ENCODE measurements around the gene PNPLA6. TPM values are rescaled to one million over a fixed set of nuclear protein-coding genes. Genes with fewer than 3 reads are reported as not detected.
A peak's percentile ranks its signal among the peaks of the same experiment; 100 is the strongest.

PNPLA6 gene
- total and polyA plus RNA-seq, 9 of the 15 experiments (the other 6 are each of a cell fraction or from before 2014, with no cell fraction given): 0.07 to 30.2 (median 8.3) TPM

- TF ChIP-seq ZBTB7A (IDR thresholded peaks at IDR 0.05; ENCODE audit: borderline replicate concordance, control insufficient read depth, low read depth, low read length): peak; percentile 54; the same call in 1 of the 2 replicates
- peak in 1 of 2 experiments; percentile 27; a peak in 1 of 4 replicates for TF ChIP-seq MAZ (CRISPR knock-in tag; conservative IDR thresholded peaks at IDR 0.05 in 1 of 2, IDR thresholded peaks at IDR 0.05 in 1 of 2)
These were observed 19.7 kb downstream of the PNPLA6 start (continued) for GRCh38 chr19:7554990-7555864.

- no peak overlapping the region for H2AFZ ChIP-seq (ENCODE audit: low read depth, low read length)
- H4K20me1 ChIP-seq (replicated peaks; ENCODE audit: control insufficient read depth, insufficient read depth, low read length): no peaks in the 10 kb centered on the region; the same call in 1 of the 2 replicates
- H3K9me1 ChIP-seq (ENCODE audit: control insufficient read depth, insufficient read depth, low read length): no peaks in the 10 kb centered on the region
- BruUV-seq (replicated peaks): no TSS peak
- ATAC-seq (no peak), DNase-seq (ENCODE audit: extremely low read depth in 1 of 4, low spot score in 3 of 4) (no peak), FAIRE-seq (no peak)
- H3K4me1 ChIP-seq (replicated peaks in 1 of 2; ENCODE audit: control insufficient read depth in 2 of 2, insufficient read depth in 2 of 2, low read length in 2 of 2): peaks cover 0 to 25% of the 10 kb centered on the region in 2 experiments; a peak in 2 of 5 replicates
- TF ChIP-seq ZNF174 (CRISPR knock-in tag; IDR thresholded peaks at IDR 0.05): no peak
- H3K9ac ChIP-seq (ENCODE audit: insufficient read depth in 1 of 2, low read depth in 2 of 2, low read length in 2 of 2): no peak overlapping the region; a peak in 1 of 4 replicates
- no peaks in the 10 kb centered on the region for H3K9me3 ChIP-seq (replicated peaks; ENCODE audit: control insufficient read depth, insufficient read depth, low read depth, low read length)
- H3K27me3 ChIP-seq (ENCODE audit: control insufficient read depth in 2 of 2, insufficient read depth in 2 of 2, low read length in 2 of 2): no peaks in the 10 kb centered on the region
- ChIA-PET POLR2A (no interaction called here), CTCF (ENCODE audit: low intra/inter-chr PET ratio) (no interaction called here)
- no peak overlapping the region for H3K27ac ChIP-seq (ENCODE audit: extremely low read depth, low read depth, low read length)
- H3K4me2 ChIP-seq (ENCODE audit: insufficient read depth, low read length): no peak overlapping the region
- 92% methylated on average over 15 of the region's 54 CpGs for WGBS (ENCODE audit: insufficient coverage, low coverage, missing lambda C conversion rate)
- peaks cover 13% of the 10 kb centered on the region; the same call in 1 of the 3 replicates for H3K36me3 ChIP-seq (ENCODE audit: control insufficient read depth, insufficient read depth, low read length)
- in situ Hi-C loops (cut with MboI) (no loop called here), intact Hi-C loops (cut with micrococcal nuclease) (no loop called here)
- H3K4me3 ChIP-seq: no peak overlapping the region
- no peaks in the 10 kb centered on the region for H3K79me2 ChIP-seq (ENCODE audit: control insufficient read depth, insufficient read depth, low read length)
These were observed 21.3 kb downstream of the PNPLA6 start for GRCh38 chr19:7556696-7557315.
